ENCODE results near the gene SLC35F2. TPM values are rescaled to one million over a fixed set of nuclear protein-coding genes. Genes with fewer than 3 reads are reported as not detected.

SLC35F2 gene, protein sequence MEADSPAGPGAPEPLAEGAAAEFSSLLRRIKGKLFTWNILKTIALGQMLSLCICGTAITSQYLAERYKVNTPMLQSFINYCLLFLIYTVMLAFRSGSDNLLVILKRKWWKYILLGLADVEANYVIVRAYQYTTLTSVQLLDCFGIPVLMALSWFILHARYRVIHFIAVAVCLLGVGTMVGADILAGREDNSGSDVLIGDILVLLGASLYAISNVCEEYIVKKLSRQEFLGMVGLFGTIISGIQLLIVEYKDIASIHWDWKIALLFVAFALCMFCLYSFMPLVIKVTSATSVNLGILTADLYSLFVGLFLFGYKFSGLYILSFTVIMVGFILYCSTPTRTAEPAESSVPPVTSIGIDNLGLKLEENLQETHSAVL
- polyA plus RNA-seq (2012; rRNA removed): 12.4 and 14.3 TPM in 2 replicates
- 13.7 and 14.5 TPM in 2 replicates for polyA plus RNA-seq (2012; cell fraction: cytosol; rRNA removed)
- 3.9 and 7.0 TPM in 2 replicates for polyA plus RNA-seq (2012; cell fraction: nucleus; rRNA removed)

DNA sequence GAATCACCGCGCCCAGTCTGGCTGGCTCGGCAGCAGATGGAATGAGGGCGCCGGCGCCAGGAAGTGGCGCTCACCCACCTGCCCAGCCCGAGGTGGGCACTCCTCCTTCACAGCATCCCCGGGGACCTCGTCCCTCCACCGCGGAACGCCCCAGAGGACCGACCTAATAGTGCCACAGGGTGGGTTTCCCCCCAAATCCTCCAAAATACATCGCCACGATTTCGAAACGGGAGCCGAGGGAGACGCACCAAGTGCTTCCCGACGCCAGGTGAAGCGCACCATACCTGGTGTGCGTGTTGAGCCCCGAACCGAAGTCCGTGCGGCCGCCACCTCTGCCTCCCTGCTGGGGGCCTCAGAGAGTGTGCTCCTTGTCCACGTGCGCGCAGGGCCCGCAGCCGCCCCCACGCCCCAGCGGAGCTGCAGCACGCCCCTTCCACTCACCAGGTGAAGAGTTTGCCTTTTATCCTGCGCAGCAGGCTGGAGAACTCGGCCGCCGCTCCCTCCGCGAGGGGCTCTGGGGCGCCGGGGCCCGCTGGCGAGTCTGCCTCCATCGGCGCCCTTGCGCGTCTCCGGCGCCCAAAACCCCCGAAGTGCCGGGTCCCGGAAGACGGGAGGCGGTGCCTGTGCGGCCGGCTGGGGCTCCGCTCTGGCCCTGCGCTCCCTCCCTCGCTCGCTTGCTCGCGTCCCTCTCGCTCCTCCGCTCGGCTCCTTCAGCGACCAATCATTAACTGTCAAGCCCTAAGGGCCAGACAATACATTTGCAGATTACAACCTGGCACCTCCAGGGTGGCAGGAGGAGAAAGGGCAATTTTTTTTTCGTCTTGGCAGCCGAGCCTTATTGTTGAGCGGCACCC, at the start of gene SLC35F2:
SLC35F2 (minus strand) TSS at position 571 of the 854 bp plus-strand sequence; CDS start at position 551, 20 bp downstream.
- Histone ChIP-seq H3K27ac (ENCODE audit: low read depth in 2 of 2, low read length in 1 of 2) (peak within 1 kb of the TSS in 1 of 2 experiments; percentile 50; a peak in 1 of 4 replicates), H3K4me2 (peak within 1 kb of the TSS; percentile 97), H3K9me2 (no peaks in the 10 kb centered on the region), H4K20me1 (ENCODE audit: insufficient read depth) (no peaks in the 10 kb centered on the region), H3K9me3 (no peaks in the 10 kb centered on the region), H3K27me3 (ENCODE audit: insufficient read depth) (no peaks in the 10 kb centered on the region; the same call in 1 of the 2 replicates), H3K9ac (peak within 1 kb of the TSS; percentile 63; the same call in 1 of the 2 replicates), H3K4me1 (ENCODE audit: control insufficient read depth in 1 of 2, insufficient read depth in 2 of 2, low read depth in 1 of 2, low read length in 1 of 2) (peaks cover 4 to 5% of the 10 kb centered on the region in 2 experiments; a peak in 2 of 4 replicates), H3K36me3 (replicated peaks in 1 of 2; ENCODE audit: control insufficient read depth in 1 of 2, insufficient read depth in 2 of 2, low read length in 1 of 2) (no peaks in the 10 kb centered on the region), H3K79me2 (ENCODE audit: insufficient read depth) (peaks cover 6% of the 10 kb centered on the region; the same call in 1 of the 2 replicates), H3K4me3 (ENCODE audit: low read depth in 2 of 2, low read length in 1 of 2) (peak within 1 kb of the TSS; percentile 72 to 82), H2AFZ (ENCODE audit: low read depth) (peak within 1 kb of the TSS; percentile 95), H3F3A (replicated peaks; ENCODE audit: insufficient read depth) (peaks cover 6% of the 10 kb centered on the region)
- CTCF ChIA-PET: interaction anchor here (1.0 kb wide), 1 partner anchor 40 kb away, joined by 4 read pairs; no protein-coding TSS in a partner anchor
- TF ChIP-seq, protein P1, sequence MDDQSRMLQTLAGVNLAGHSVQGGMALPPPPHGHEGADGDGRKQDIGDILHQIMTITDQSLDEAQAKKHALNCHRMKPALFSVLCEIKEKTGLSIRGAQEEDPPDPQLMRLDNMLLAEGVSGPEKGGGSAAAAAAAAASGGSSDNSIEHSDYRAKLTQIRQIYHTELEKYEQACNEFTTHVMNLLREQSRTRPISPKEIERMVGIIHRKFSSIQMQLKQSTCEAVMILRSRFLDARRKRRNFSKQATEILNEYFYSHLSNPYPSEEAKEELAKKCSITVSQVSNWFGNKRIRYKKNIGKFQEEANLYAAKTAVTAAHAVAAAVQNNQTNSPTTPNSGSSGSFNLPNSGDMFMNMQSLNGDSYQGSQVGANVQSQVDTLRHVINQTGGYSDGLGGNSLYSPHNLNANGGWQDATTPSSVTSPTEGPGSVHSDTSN (IDR thresholded peaks at IDR 0.05): peak; percentile 37; the same call in 1 of the 2 replicates
- TF ChIP-seq ZBTB33 (IDR thresholded peaks at IDR 0.05; ENCODE audit: borderline replicate concordance, low read depth) (no peak), SIN3A (IDR thresholded peaks at IDR 0.05; ENCODE audit: borderline replicate concordance, low read depth, low read length) (peak; percentile 24; the same call in 1 of the 2 replicates), MXI1 (IDR thresholded peaks at IDR 0.05; ENCODE audit: low read depth, low read length) (peak; percentile 79), NFIC (IDR thresholded peaks at IDR 0.05; ENCODE audit: borderline replicate concordance) (no peak), FOXJ3 (CRISPR knock-in tag; IDR thresholded peaks at IDR 0.05) (no peak), POLR2AphosphoS5 (IDR thresholded peaks at IDR 0.05; ENCODE audit: low read depth, low read length) (0 out of 2 replicates have a peak, but pooled peaks have one; percentile 16), IRF3 (IDR thresholded peaks at IDR 0.05; ENCODE audit: low read depth, low read length) (no peak), TAF1 (IDR thresholded peaks at IDR 0.05; ENCODE audit: borderline replicate concordance, low read depth, low read length) (peak; percentile 20; the same call in 1 of the 2 replicates), EP300 (IDR thresholded peaks at IDR 0.05; ENCODE audit: borderline replicate concordance in 1 of 2, low read depth in 1 of 2, low read length in 1 of 2) (no peak), EZH2phosphoT487 (IDR thresholded peaks at IDR 0.05; ENCODE audit: borderline replicate concordance, low read depth) (no peak)
- TF ChIP-seq, protein P2, sequence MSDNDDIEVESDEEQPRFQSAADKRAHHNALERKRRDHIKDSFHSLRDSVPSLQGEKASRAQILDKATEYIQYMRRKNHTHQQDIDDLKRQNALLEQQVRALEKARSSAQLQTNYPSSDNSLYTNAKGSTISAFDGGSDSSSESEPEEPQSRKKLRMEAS (IDR thresholded peaks at IDR 0.05; ENCODE audit: low read depth): peak; percentile 63; the same call in 1 of the 2 replicates
- DNase-seq: peak; percentile 86
- POLR2A ChIA-PET: interaction anchor here (0.6 kb wide), 1 partner anchor 138 kb away, joined by 3 read pairs; no protein-coding TSS in a partner anchor
- 0% methylated on average over 26 of the region's 73 CpGs for WGBS (ENCODE audit: low lambda C conversion rate)
